ENCODE data around the gene CENPM.

CENPM gene

DNA sequence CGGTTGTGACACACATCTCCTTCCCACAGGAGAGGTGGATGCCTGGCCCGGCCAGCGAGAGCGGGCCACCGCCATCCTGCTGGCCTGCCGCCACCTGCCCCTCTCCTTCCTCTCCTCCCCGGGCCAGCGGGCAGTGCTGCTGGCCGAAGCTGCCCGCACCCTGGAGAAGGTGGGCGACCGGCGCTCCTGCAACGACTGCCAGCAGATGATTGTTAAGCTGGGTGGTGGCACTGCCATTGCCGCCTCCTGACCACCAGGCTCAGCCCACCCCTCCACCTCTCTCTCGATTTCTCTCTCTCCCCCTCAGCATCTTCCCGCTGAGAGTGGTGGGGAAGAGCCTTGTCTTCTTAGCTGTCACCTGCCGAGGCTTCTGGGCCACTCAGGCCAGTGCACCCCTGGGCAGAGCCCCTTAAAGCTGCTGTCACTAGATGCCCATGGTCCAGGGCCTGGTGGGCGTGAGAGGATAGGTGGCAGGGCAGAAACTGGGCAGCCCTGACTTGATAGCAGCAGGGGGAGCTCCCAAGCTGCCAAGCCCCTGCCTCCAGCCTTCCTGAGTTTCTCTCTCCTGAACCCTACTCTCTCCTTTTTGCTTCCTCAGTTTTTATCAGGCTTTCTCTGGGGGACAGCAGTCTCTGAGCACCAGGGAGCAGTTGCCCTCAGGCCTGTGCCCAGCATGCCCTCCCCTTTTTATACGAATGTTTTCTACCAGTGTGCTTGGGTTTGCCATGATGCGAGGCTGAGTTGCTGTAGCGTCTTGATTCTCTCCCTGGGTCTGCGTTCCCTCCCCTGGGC is 41.3 kb downstream of the CENPM start:
- no peak overlapping the region for H3K27ac Mint-ChIP-seq

DNA sequence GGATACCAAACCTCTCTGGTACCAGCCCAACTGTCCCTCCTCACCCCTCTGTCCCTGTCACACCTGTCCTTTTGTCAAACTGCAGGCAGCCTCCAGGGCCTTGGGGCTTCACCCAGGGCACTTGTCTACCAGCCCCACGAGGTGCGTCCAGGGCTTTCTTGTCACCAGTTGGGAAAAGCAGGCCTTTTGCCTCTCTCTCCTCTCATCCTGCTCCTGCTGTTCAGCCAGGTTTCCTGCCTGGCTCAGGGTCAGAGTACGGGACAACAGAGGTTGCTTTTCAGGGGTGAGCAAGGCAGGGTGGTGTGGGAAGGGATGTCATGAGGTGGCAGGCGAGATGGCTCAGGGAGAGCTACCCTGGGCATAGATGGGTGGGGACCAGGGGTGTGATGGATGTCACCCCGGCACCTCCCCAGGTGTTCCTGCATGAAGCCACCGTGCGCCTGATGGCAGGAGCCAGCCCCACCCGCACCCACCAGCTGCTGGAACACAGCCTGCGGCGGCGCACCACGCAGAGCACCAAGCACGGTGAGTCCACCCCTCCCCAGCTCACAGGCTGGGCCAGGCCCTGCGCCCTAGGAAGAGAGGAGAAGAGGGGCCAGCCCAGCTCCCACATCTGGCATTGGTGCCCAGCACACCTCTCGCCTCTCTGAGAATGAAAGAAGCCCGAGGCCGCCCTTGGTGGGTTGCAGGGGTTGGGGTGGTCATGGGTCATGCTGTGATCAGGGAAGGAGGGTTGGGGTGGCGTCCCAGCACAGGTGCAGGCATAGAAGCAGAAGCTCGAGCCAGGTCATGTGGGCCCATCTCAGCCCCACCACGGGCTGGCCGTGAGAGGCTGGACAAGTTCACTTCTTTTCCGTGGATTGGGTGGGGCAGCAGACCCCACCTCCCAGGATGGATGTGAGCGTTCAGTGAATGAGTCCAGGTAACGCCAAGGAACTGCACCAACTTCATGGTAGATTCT is 42.2 kb downstream of the CENPM start:
- Mint-ChIP-seq H3K27me3 (no peaks in the 10 kb centered on the region), H3K4me1 (peaks cover 36% of the 10 kb centered on the region), H3K36me3 (peaks cover 42% of the 10 kb centered on the region), H3K4me3 (no peak overlapping the region), H3K9me3 (no peaks in the 10 kb centered on the region), H3K27ac (peak overlapping the region; percentile 32)
- ATAC-seq, result no peak

More for the DNA sequence above, 41.3 kb downstream of the CENPM start:
- no peak for ATAC-seq
- no peaks in the 10 kb centered on the region for H3K27me3 Mint-ChIP-seq
- peaks cover 35% of the 10 kb centered on the region for H3K36me3 Mint-ChIP-seq
- H3K4me1 Mint-ChIP-seq, result peaks cover 36% of the 10 kb centered on the region
- H3K4me3 Mint-ChIP-seq, result no peak overlapping the region
- H3K9me3 Mint-ChIP-seq, result no peaks in the 10 kb centered on the region

DNA sequence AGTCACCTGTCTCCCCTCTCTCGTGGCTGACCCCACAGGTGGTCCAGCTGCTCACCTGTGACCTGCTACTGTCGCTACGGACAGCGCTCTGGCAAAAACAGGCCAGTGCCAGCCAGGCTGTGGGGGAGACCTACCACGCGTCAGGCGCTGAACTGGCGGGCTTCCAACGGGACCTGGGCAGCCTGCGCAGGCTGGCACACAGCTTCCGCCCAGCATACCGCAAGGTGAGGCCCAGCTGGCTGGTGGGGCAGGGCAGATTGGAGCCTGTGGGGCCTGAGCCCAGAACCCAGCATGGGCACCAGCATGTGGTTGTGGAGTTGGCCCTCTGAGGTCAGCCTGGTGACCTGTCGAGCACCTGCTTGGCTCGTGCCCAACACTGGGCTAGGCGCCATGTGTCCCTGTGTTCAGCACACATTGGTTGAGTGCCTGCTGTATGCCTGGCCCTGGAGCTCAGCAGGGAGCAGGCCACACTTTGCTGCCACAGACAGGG is 44.0 kb downstream of the CENPM start:
- Mint-ChIP-seq H3K4me1 (peaks cover 18% of the 10 kb centered on the region), H3K4me3 (no peak overlapping the region), H3K27me3 (no peaks in the 10 kb centered on the region), H3K36me3 (peaks cover 59% of the 10 kb centered on the region), H3K9me3 (no peaks in the 10 kb centered on the region), H3K27ac (no peak overlapping the region)
- ATAC-seq, result no peak

DNA sequence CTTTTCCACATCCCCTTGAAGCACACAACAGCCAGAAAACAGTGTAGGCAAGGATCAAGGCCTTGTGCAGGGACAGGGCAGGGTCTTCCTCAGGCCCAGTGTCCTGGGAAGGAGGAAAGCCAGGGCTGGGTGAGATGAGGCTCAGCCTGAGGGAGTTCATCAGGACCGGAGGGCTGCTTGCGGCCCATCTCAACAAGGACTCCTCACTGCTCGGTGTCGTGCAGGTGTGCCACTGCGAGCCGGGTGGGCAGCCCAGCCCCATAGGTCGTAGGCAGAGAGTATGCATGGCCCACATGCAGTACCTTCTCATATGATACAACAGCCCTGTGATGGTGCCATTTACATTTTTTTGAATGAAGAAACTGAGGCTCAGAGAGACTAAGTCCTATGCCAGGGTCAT is 44.9 kb downstream of the CENPM start:
- no peak for ATAC-seq
- Mint-ChIP-seq H3K4me1 (peaks cover 9% of the 10 kb centered on the region), H3K27me3 (no peaks in the 10 kb centered on the region), H3K4me3 (no peak overlapping the region), H3K9me3 (no peaks in the 10 kb centered on the region), H3K27ac (no peak overlapping the region), H3K36me3 (peaks cover 68% of the 10 kb centered on the region)

DNA sequence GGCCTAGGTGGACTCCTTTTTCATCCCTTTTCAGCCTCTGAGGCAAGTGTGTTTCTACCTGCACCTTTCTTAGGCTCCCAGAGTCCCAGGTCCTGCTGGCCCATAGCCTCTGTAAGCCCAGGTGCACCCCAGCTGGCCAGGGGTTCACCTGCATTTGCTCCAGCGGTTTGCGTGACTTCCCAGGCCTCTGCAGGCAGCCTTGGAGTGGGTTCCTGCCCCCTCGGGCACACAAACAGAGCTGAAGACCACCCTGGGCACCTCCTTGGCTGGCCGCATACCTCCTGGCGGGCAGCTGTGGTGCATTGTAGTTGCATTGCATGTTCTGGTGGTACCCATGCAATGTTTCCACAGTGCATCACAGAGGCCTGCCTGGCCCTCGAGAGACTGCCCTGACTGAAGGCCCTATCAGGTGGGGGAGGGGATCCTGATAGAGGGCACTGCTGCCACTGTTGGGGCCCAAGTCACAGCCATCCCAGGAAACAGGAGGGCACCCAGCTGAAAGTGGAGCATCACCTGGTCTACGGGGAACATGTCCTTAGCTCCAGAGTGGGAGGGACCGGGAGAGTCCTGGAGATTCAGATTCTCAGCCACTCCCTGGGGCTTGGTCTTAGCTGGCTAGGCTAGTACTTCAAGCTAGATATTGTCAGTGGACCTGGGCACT is 46.2 kb downstream of the CENPM start:
- Mint-ChIP-seq H3K27ac (no peak overlapping the region), H3K4me1 (peaks cover 3% of the 10 kb centered on the region), H3K36me3 (peaks cover 76% of the 10 kb centered on the region), H3K4me3 (no peak overlapping the region), H3K27me3 (no peaks in the 10 kb centered on the region), H3K9me3 (no peaks in the 10 kb centered on the region)
- no peak for ATAC-seq

DNA sequence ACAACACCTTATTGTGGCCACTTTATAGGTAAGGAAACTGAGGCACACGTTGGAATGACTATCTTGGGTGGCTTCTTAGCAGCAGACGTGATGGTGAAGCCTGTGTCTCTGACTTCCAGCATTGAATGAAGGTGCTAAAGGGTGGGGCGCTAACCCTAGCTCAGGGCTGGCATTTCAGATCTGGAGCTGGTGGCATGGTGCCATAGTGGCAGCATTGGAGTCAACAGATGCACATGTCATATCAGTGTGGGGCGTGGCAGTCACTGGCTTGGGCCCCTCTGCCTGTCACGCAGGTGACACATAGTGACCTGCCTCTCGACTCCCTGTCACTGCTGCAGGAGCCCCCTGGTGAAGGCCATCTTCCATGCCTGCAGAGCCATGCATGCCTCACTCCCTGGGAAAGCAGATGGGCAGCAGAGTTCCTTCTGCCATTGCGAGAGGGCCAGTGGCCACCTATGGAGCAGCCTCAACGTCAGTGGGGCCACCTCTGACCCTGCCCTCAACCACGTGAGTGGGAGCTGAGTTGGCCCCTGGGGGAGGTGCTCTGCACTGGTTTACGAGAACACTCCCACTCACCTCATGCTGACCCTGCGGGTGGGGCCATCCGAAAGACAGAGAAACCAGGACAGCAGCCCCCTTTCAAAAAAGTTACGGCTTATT is 46.8 kb downstream of the CENPM start:
- Mint-ChIP-seq H3K4me3 (no peak overlapping the region), H3K4me1 (no peaks in the 10 kb centered on the region), H3K27ac (no peak overlapping the region), H3K27me3 (no peaks in the 10 kb centered on the region), H3K9me3 (no peaks in the 10 kb centered on the region), H3K36me3 (peaks cover 71% of the 10 kb centered on the region)
- no peak for ATAC-seq

DNA sequence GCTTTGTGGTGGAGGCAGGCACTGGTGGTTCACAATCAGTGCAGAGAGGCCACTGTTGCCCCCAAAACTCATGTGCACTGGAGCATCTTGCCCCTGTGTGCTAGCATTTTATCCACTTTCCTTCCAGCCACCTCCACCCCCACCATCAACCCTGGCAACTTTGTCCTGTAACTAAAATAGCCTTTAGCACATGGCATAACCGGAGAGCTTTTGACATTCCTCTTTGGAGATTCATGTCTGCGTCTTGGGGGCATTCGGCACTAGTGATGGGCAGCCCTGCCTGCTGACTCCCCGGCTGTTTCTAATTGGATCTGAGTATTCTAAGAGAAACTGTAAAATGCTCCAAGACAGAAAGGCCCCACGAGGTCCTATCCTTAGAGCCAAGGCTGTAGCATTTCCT is 47.8 kb downstream of the CENPM start:
- H3K4me3 Mint-ChIP-seq, result no peak overlapping the region
- H3K36me3 Mint-ChIP-seq, result peaks cover 62% of the 10 kb centered on the region
- no peaks in the 10 kb centered on the region for H3K27me3 Mint-ChIP-seq
- no peak overlapping the region for H3K27ac Mint-ChIP-seq
- no peaks in the 10 kb centered on the region for H3K4me1 Mint-ChIP-seq
- no peaks in the 10 kb centered on the region for H3K9me3 Mint-ChIP-seq
- no peak for ATAC-seq

DNA sequence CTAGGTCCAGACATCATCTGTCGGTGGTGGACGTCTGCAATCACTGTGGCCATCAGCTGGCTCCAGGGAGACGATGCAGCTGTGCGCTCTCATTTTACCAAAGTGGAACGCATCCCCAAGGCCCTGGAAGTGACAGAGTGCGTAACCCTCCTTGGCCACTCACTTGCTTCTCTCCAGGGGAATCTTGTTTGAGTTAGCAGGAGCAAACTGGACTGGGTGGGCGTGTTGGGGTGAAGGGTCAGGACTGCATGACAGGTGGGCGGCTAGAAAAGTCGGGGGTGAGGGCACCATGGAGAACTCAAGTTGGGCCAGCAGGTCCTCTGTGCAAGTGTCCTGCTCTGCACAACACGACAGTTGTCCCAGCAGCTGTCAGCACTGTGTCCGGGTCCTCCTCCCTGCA is 48.3 kb downstream of the CENPM start:
- no peak for ATAC-seq
- no peaks in the 10 kb centered on the region for H3K27me3 Mint-ChIP-seq
- H3K9me3 Mint-ChIP-seq, result no peaks in the 10 kb centered on the region
- no peaks in the 10 kb centered on the region for H3K4me1 Mint-ChIP-seq
- no peak overlapping the region for H3K27ac Mint-ChIP-seq
- H3K36me3 Mint-ChIP-seq, result peaks cover 58% of the 10 kb centered on the region
- H3K4me3 Mint-ChIP-seq, result no peak overlapping the region

DNA sequence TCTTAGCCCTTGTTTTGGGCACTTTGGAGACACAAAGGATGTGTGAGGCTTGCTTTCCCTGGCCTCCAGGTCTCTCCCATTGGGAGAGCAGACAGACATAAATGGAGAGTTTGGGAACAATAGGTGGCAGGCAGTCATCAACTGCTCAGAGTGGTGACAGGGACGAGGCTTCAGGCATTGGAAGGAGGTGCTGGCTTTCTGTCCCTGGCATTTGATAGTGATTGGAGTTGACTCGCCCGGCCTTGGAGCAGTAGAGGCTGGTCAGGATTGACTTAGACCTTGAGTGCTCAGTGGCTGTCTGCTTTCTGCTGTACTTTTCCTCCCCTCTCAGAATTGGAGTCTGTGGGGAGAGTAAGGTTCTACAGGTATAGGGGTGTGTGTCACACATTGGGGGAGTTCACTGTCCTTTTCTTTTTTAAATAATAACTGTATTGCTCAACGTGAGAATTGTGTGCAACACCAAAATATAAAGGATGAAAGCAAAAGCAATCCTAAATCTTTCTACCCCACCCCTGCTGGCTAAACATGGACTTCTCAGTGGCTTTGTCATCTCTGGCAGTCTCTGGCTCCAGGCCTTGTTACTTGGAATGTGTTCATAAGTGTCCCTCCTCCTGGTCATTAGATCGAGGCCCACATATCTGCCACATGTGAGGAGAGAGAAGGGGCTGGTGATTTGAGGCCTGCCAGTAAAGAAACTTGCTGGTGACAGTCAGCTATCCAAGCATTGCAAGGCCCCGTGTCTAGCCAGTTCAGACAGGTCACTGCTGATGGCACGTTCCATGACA is 53.2 kb downstream of the CENPM start:
- ATAC-seq, result no peak
- H3K27ac Mint-ChIP-seq, result no peak overlapping the region

DNA sequence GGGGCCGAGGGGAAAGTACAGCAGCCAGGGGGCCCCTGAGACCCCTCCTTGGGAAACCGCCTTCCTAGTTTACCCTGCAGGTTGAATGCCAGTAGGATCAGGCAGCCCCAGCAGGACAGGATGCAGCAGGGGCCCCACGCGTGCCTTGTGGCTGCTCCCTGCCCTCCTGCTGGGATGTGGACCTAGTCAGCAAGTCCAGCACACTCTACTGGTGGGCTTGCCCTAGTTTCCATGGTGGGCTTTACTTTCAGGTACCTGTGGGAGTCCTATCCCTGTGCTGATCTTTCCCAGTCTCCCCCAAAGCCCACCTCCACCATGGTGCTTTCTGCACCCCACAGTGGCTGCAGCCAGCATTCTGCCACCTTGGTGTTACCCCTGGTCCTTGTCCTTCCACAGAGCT is 54.2 kb downstream of the CENPM start:
- ATAC-seq, result no peak
- H3K4me1 Mint-ChIP-seq, result peaks cover 16% of the 10 kb centered on the region
- H3K4me3 Mint-ChIP-seq, result no peak overlapping the region
- no peaks in the 10 kb centered on the region for H3K9me3 Mint-ChIP-seq
- no peaks in the 10 kb centered on the region for H3K27me3 Mint-ChIP-seq
- no peak overlapping the region for H3K27ac Mint-ChIP-seq
- H3K36me3 Mint-ChIP-seq, result peaks cover 60% of the 10 kb centered on the region

More for the DNA sequence above, 53.2 kb downstream of the CENPM start:
- Mint-ChIP-seq H3K4me3 (no peak overlapping the region), H3K4me1 (peaks cover 5% of the 10 kb centered on the region), H3K36me3 (peaks cover 60% of the 10 kb centered on the region), H3K27me3 (no peaks in the 10 kb centered on the region), H3K9me3 (no peaks in the 10 kb centered on the region)

DNA sequence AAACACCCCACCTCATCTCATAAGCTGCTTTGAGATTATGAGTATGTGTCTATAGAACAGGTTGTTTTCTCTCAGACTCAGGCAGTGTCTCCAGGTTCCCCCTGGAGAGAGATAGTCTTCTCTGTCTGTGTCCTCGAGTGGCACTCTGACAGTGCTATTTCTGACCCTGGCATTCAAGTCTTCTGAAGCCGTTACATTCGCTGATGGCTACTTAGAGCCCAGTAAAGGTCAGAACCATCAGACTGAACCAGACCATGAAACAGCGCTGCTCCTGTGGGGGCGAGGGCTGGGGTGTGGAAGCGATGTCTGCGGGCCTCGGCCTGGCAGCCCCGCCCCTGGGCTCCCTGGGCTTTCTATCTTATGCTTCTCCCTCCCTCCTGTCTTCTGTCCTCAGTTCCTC is 55.5 kb downstream of the CENPM start:
- peaks cover 29% of the 10 kb centered on the region for H3K4me1 Mint-ChIP-seq

More for the DNA sequence above, 55.5 kb downstream of the CENPM start:
- Mint-ChIP-seq H3K36me3 (peaks cover 61% of the 10 kb centered on the region), H3K27ac (peak overlapping the region; percentile 48), H3K4me3 (no peak overlapping the region), H3K9me3 (no peaks in the 10 kb centered on the region), H3K27me3 (no peaks in the 10 kb centered on the region)
- no peak for ATAC-seq
